GM20431 (cell line): ENCODE results near the gene SLC38A2.

Experiments
- in situ Hi-C: fragments of 300-500 bp; cut with MseI, MboI; formaldehyde crosslinking; loops from one replicate; pipeline ENCODE4 v1.15.0; 2020; ENCODE audit warnings: low sequenced_read_pairs; ENCODE audit not compliant: unreplicated experiment

Gene SLC38A2

DNA sequence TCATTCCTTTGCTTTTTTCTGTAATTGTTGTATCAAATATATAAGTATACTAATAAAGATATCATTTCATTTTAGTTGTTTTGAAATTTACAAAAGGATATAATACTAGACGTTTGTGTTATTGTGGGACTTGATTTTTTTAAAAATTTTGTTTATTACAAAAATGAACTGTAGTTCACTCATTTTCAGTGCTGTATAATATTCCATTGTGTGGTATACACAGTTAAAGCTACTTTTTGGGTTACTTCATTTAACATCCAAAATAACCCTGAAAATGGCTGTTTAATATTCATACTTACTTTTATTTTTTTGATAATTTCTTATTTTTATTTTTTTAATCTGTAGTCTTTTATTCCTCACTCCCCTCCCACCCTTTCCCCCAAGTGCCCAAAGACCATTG lies 21.4 kb downstream of the SLC38A2 start:
- in situ Hi-C loops, result loop anchor here (25.0 kb wide), 1 partner anchor 311 kb away; no protein-coding TSS in a partner anchor

DNA sequence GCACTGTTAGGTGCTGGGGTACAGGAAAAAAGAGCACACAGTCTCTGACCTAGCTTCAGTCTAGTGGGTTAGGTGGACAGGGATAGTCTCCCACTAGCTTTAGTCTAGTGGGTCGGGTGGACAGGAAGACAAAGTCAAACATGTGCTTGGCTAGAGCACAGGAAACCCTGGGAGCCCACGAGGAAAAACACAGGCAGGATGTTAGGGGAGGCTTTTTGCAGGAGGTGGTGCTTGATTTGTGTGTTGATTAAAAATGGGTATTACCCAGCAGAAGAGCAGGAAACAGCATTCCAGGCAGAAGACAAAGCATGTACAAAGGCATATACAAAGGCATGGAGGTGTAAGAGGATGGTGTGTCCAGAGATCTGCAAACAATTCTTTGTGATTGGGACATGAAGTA lies 23.3 kb downstream of the SLC38A2 start:
- in situ Hi-C loops, result loop anchor here (25.0 kb wide), 1 partner anchor 638 kb away; no protein-coding TSS in a partner anchor

DNA sequence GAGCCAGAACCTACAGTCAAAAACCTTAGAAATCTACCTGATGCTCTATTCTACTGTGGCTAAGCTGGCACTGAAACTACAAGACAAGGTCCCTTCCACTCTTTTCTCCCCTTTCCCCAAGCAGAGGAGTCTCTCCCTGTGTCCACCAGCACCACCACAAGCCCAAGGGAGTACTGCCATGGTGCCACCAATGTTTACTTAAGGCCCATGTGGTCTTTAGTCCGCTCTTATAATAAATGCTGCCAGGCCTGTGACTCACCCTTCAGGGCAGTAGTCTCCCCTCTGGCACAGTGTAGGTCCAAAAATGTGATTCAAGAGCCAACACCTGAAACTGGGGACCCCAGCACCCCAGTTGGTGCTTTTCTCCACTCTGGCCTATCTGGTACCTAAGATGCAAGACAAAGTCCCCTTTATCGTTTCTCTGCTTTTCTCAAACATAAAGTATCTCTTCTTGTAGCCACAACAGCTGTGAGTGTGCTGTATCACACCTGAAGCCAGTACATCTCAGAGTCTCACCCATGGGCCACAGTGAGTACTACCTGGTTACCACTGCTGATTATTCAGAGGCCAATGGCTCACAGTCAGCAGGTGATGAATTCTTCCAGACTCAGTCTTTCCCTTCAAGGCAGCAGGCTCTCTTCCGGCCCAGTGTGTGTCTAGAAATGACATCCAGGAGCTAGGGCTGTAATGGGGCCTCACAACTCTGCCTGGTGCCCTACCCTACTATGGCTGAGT lies 29.3 kb downstream of the SLC38A2 start:
- in situ Hi-C loops, result loop anchor here (25.0 kb wide), 1 partner anchor 644 kb away; no protein-coding TSS in a partner anchor

DNA sequence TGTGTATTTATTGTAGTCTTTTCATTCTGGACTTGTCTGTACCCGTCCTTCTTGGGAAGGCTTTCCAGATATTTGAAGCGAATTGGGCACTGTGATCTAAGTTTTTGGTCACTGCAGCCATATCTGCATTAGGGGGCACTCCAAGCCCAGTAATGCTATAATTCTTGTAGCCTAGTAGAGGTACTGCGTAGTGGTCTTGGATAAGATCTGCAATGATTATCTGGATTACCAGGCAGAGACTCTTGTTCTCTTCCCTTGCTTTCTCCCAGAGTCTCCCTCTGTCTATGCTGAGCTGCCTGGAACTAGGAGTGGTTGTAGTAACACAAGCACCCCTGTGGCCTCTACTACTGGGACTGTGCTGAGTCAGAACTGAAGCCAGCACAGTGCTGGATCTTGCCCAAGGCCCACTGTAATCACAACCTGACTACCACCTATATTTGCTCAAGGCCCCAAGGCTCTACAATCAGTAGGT lies 30.0 kb downstream of the SLC38A2 start:
- in situ Hi-C loops, result loop anchor here (25.0 kb wide), 1 partner anchor 645 kb away; no protein-coding TSS in a partner anchor

DNA sequence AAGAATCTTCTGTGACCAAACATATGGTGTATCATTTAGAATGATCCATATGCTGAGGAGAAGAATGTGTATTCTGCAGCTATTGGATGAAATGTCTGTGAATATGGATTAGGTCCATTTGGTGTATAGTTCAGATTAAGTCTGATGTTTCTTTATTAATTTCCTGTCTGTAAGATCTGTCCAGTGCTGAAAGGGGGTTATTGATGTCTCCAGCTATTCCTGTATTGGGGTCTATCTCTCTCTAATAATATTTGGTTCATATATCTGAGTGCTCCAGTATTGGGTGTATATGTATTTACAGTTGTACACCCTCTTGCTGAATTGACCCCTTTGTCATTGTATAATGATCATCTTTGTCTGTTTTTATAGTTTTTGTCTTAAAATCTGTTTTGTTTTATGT lies 33.5 kb downstream of the SLC38A2 start:
- in situ Hi-C loops, result loop anchor here (25.0 kb wide), 1 partner anchor 648 kb away; no protein-coding TSS in a partner anchor

DNA sequence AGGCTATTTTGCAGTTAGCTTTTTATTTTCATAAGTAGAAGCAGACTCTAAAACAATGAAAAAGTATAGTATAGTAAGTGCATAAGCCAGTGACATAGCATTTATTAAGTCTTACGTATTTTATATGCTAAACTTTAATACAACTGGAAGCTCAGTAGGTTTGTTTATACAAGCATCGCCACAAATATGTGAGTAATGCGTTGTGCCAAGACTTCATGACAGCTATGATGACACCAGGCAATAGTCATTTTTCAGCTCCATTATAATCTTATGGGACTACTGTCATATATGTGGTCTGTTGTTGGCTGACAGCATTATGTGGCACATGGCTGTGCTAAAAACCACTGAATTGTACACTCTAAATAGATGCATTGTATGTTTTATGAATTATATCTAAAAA lies 40.3 kb downstream of the SLC38A2 start:
- in situ Hi-C loops, result loop anchor here (25.0 kb wide), 1 partner anchor 655 kb away; no protein-coding TSS in a partner anchor

DNA sequence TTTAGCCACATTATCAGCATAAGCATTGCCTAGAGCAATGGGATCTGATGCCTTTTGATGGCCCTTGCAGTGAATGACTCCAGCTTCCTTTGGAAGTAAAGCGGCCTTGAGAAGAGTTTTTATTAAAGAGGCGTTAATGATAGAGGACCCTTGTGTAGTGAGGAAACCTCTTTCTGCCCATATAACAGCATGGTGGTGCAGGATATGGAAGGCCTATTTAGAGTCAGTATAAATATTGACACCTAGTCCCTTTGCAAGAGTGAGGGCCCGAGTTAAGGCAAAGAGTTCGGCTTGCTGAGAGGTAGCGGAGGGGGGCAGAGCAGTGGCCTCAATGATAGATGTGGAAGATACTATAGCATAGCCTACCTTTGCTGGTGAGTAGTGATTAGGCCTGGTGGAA lies 47.5 kb downstream of the SLC38A2 start:
- in situ Hi-C loops, result loop anchor here (25.0 kb wide), 1 partner anchor 662 kb away; no protein-coding TSS in a partner anchor

DNA sequence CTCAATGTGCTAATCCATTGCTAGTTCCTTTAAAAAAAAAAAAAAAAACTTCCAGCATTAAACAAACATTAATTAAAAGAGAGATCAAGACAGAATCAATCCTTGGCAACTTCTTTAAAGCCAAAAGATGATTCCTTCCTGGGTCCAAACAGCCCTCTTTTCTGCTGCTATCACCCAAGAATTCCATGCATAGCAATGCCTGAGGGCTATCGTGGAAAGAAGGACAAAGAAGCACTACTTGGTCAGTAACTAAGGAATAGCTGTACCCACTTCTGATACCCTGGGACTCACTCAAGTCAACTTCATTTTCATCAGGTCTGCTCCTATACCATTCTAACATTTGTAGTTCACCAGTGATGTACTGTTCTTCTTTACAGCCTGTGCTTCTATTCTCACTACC lies 51.8 kb downstream of the SLC38A2 start:
- in situ Hi-C loops, result no loop called here

DNA sequence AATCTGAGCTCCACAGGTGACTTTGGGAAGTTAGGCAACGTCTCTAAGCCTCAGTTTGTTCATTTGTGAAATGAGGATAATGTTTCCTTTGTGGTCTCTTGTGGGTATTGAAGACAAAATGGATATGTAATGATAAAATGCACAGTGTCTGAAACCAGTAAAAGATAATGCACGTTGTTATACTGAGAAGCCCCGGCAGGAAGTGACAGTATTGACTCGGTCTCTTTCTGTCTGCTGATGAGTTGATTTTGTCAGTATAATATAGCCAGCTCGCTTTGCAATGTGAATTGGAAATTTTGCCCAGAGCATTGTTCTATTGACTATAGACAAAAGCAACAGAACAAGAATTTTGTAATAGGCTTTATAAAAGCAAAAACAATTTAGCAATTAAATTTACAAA lies 54.5 kb downstream of the SLC38A2 start:
- in situ Hi-C loops, result no loop called here
